K562 (cell line): ENCODE measurements around the gene MRPL4. TPM values are rescaled to one million over a fixed set of nuclear protein-coding genes. Genes with fewer than 3 reads are reported as not detected.
A peak's percentile ranks its signal among the peaks of the same experiment; 100 is the strongest.

ENCODE experiments used
- ARID3A ChIP-seq: IDR thresholded peaks from 2 replicates; pipeline ENCODE4 v1.6.1; 2012; ENCODE audit warnings: low read depth, low read length, improper control_type of control experiment, borderline replicate concordance
- CEBPZ ChIP-seq: fragments of 150-350 bp; IDR thresholded peaks from 2 replicates; pipeline ENCODE4 v1.6.1; 2014; ENCODE audit warnings: low read depth, mild to moderate bottlenecking, low read length, borderline replicate concordance
- DLX4 ChIP-seq: fragments of 250-450 bp; sonication (Bioruptor Pico); IDR thresholded peaks from 2 replicates; pipeline ENCODE4 v1.6.1; 2021; ENCODE audit warnings: mild to moderate bottlenecking
- GATAD2B ChIP-seq: fragments of 450-650 bp; IDR thresholded peaks from 2 replicates; pipeline ENCODE4 v1.6.1; 2017; ENCODE audit warnings: mild to moderate bottlenecking, borderline replicate concordance
- HBP1 ChIP-seq: fragments of 450-650 bp; formaldehyde crosslinking; IDR thresholded peaks from 2 replicates; pipeline ENCODE4 v1.4.0; 2022; ENCODE audit warnings: missing genetic modification characterization
- HSF4 ChIP-seq: fragments of 250-450 bp; sonication (Bioruptor Pico); IDR thresholded peaks from 2 replicates; pipeline ENCODE4 v2.1.2; 2022; ENCODE audit warnings: mild to moderate bottlenecking, moderate library complexity, borderline replicate concordance
- KLF13 ChIP-seq: fragments of 450-650 bp; IDR thresholded peaks from 2 replicates; pipeline ENCODE4 v1.6.1; 2016; ENCODE audit warnings: missing genetic modification characterization, low read depth, mild to moderate bottlenecking, missing compliant biosample characterization, moderate library complexity, borderline replicate concordance
- MAFG ChIP-seq: fragments of 450-650 bp; conservative IDR thresholded peaks from 2 replicates; pipeline ENCODE4 v1.6.1; 2016; ENCODE audit warnings: missing genetic modification characterization, missing compliant biosample characterization
- MAFK ChIP-seq: IDR thresholded peaks from 2 replicates; pipeline ENCODE4 v1.6.1; 2011; ENCODE audit warnings: low read length, improper control_type of control experiment
- NFE2L1 ChIP-seq: fragments of 450-650 bp; IDR thresholded peaks from 2 replicates; pipeline ENCODE4 v1.6.1; 2016; ENCODE audit warnings: missing genetic modification characterization, low read depth, mild to moderate bottlenecking, missing compliant biosample characterization, moderate library complexity, borderline replicate concordance
- NUFIP1 ChIP-seq: fragments of 450-650 bp; IDR thresholded peaks from 2 replicates; pipeline ENCODE4 v1.6.1; 2018; ENCODE audit not compliant: partially characterized antibody
- PHB ChIP-seq: fragments of 250-450 bp; sonication (Bioruptor Pico); IDR thresholded peaks from 2 replicates; pipeline ENCODE4 v1.5.0; 2021
- POLR2G ChIP-seq: fragments of 200-400 bp; formaldehyde crosslinking; IDR thresholded peaks from 2 replicates; pipeline ENCODE4 v1.6.1; 2017; ENCODE audit warnings: low read depth, mild to moderate bottlenecking, antibody characterized with exemption, low read length, moderate library complexity
- RFX1 ChIP-seq: fragments of 450-650 bp; IDR thresholded peaks from 2 replicates; pipeline ENCODE4 v1.6.1; 2016; ENCODE audit warnings: mild to moderate bottlenecking, moderate library complexity
- ZBTB26 ChIP-seq: fragments of 450-650 bp; formaldehyde crosslinking; IDR thresholded peaks from 2 replicates; pipeline ENCODE4 v1.4.0; 2022; ENCODE audit warnings: missing genetic modification characterization
- ZEB2 ChIP-seq: fragments of 450-650 bp; IDR thresholded peaks from 2 replicates; pipeline ENCODE4 v1.6.1; 2016
- ZNF253 ChIP-seq: fragments of 250-450 bp; sonication (Bioruptor Pico); conservative IDR thresholded peaks from 2 replicates; pipeline ENCODE4 v1.6.1; 2021; ENCODE audit warnings: mild to moderate bottlenecking
- ZNF511 ChIP-seq: sonication (generic); formaldehyde crosslinking; IDR thresholded peaks from 2 replicates; pipeline ENCODE4 v1.8.0; 2022; ENCODE audit warnings: mild to moderate bottlenecking, missing genetic modification reagents
- ZNF764 ChIP-seq: fragments of 250-450 bp; sonication (Bioruptor Pico); IDR thresholded peaks from 2 replicates; pipeline ENCODE4 v1.4.0; 2020; ENCODE audit warnings: low read depth, mild to moderate bottlenecking, moderate library complexity
- ZSCAN29 ChIP-seq: fragments of 450-650 bp; IDR thresholded peaks from 2 replicates; pipeline ENCODE4 v1.6.1; 2017
- polyA plus RNA-seq, 8 experiments: library from polyadenylated mRNA; depleted of rRNA in 4 of 8; stranded (reverse) in 5 of 8; unstranded in 3 of 8; fragments of >200 nt; fragmentation: Nextera tagmentation in 2 of 8; fragmentation: Illumina TruSeq in 1 of 8; extraction: Ambion mirVana in 2 of 8; extraction: Trizol in 1 of 8; gene quantifications; 2 replicates each; pipeline versions ENCODE4 v1.2.1 to v1.2.3, GENCODE V29; 2011 to 2014; ENCODE audit warnings: inconsistent platforms in 1 of 8, missing spikeins in 1 of 8
- total RNA-seq, 7 experiments: library from RNA; depleted of rRNA in 6 of 7; stranded (reverse); fragments of >200 nt in 6 of 7; fragmentation: Illumina TruSeq in 2 of 7; extraction: Trizol in 2 of 7; gene quantifications; 2 replicates each; pipeline versions ENCODE4 v1.2.1 to v1.2.3, GENCODE V29; 2011 to 2021; ENCODE audit warnings: low replicate concordance in 1 of 7

Gene MRPL4
- total and polyA plus RNA-seq, 9 of the 15 experiments (the other 6 are each of a cell fraction or from before 2014, with no cell fraction given) = 1.4 to 239 (median 64.9) TPM

- no peak for TF ChIP-seq CEBPZ
- no peak for TF ChIP-seq GATAD2B
- TF ChIP-seq HBP1 (CRISPR knock-in tag) = no peak
- TF ChIP-seq NUFIP1 = no peak
- TF ChIP-seq MAFG (tag) = no peak
- no peak for TF ChIP-seq ARID3A
- TF ChIP-seq RFX1 = no peak
- TF ChIP-seq ZBTB26 (CRISPR knock-in tag) = no peak
- TF ChIP-seq PHB = no peak
- TF ChIP-seq ZNF764 (CRISPR knock-in tag) = 0 out of 2 replicates have a peak, but pooled peaks have one; percentile 34
- TF ChIP-seq MAFK = no peak; the same call in 1 of the 2 replicates
- no peak for TF ChIP-seq ZNF253 (CRISPR knock-in tag)
- 0 out of 2 replicates have a peak, but pooled peaks have one; percentile 18 for TF ChIP-seq ZNF511 (CRISPR knock-in tag)
- peak; percentile 88 for TF ChIP-seq ZSCAN29
- TF ChIP-seq POLR2G = no peak
- TF ChIP-seq ZEB2 = no peak
- no peak for TF ChIP-seq KLF13 (tag)
- TF ChIP-seq HSF4 (CRISPR knock-in tag) = no peak
- no peak for TF ChIP-seq DLX4
- no peak for TF ChIP-seq NFE2L1 (tag)
Measured at GRCh38 chr19:10305139-10305806, 53.3 kb downstream of the MRPL4 start (continued).
